Measurements from ENCODE around the gene QSOX1.

The QSOX1 gene

GRCh38 chr1:180188684-180189175 lies 34.1 kb downstream of the QSOX1 start:
- Histone ChIP-seq H3K36me3 (ENCODE audit: insufficient read depth, low read length) (no peaks in the 10 kb centered on the region; the same call in 1 of the 2 replicates), H3K27ac (ENCODE audit: low read depth, low read length) (no peak overlapping the region), H3K4me3 (ENCODE audit: low read depth, low read length) (no peak overlapping the region), H3K27me3 (ENCODE audit: insufficient read depth, low read length) (no peaks in the 10 kb centered on the region), H3K79me2 (ENCODE audit: control insufficient read depth, insufficient read depth, low read length, unreplicated experiment) (no peaks in the 10 kb centered on the region), H3K4me1 (ENCODE audit: control insufficient read depth, insufficient read depth, low read length, unreplicated experiment) (no peaks in the 10 kb centered on the region), H2AFZ (ENCODE audit: low read length, unreplicated experiment) (no peak overlapping the region)

GRCh38 chr1:180190091-180190490 lies 35.4 kb downstream of the QSOX1 start:
- no peaks in the 10 kb centered on the region for H3K4me1 ChIP-seq (ENCODE audit: control insufficient read depth, insufficient read depth, low read length, unreplicated experiment)
- H3K79me2 ChIP-seq (ENCODE audit: control insufficient read depth, insufficient read depth, low read length, unreplicated experiment): no peaks in the 10 kb centered on the region
- H3K4me3 ChIP-seq (ENCODE audit: low read depth, low read length): no peak overlapping the region
- H2AFZ ChIP-seq (ENCODE audit: low read length, unreplicated experiment): no peak overlapping the region
- no peaks in the 10 kb centered on the region; the same call in 1 of the 2 replicates for H3K36me3 ChIP-seq (ENCODE audit: insufficient read depth, low read length)
- no peak overlapping the region for H3K27ac ChIP-seq (ENCODE audit: low read depth, low read length)
- no peaks in the 10 kb centered on the region for H3K27me3 ChIP-seq (ENCODE audit: insufficient read depth, low read length)

- H3K27me3 ChIP-seq (ENCODE audit: insufficient read depth, low read length): no peaks in the 10 kb centered on the region
- no peak overlapping the region for H3K27ac ChIP-seq (ENCODE audit: low read depth, low read length)
- no peak overlapping the region for H2AFZ ChIP-seq (ENCODE audit: low read length, unreplicated experiment)
- H3K79me2 ChIP-seq (ENCODE audit: control insufficient read depth, insufficient read depth, low read length, unreplicated experiment): no peaks in the 10 kb centered on the region
- no peaks in the 10 kb centered on the region; the same call in 1 of the 2 replicates for H3K36me3 ChIP-seq (ENCODE audit: insufficient read depth, low read length)
- no peak overlapping the region for H3K4me3 ChIP-seq (ENCODE audit: low read depth, low read length)
- H3K4me1 ChIP-seq (ENCODE audit: control insufficient read depth, insufficient read depth, low read length, unreplicated experiment): no peaks in the 10 kb centered on the region
Observed at GRCh38 chr1:180192172-180192571, 37.5 kb downstream of the QSOX1 start.

- Histone ChIP-seq H2AFZ (ENCODE audit: low read length, unreplicated experiment) (no peak overlapping the region), H3K4me3 (ENCODE audit: low read depth, low read length) (no peak overlapping the region), H3K4me1 (ENCODE audit: control insufficient read depth, insufficient read depth, low read length, unreplicated experiment) (no peaks in the 10 kb centered on the region), H3K36me3 (ENCODE audit: insufficient read depth, low read length) (no peaks in the 10 kb centered on the region; the same call in 1 of the 2 replicates), H3K27ac (ENCODE audit: low read depth, low read length) (no peak overlapping the region), H3K27me3 (ENCODE audit: insufficient read depth, low read length) (no peaks in the 10 kb centered on the region), H3K79me2 (ENCODE audit: control insufficient read depth, insufficient read depth, low read length, unreplicated experiment) (no peaks in the 10 kb centered on the region)
Observed at GRCh38 chr1:180193141-180194047, 38.7 kb downstream of the QSOX1 start.

- no peak overlapping the region for H2AFZ ChIP-seq (ENCODE audit: low read length, unreplicated experiment)
- no peaks in the 10 kb centered on the region for H3K4me1 ChIP-seq (ENCODE audit: control insufficient read depth, insufficient read depth, low read length, unreplicated experiment)
- H3K27me3 ChIP-seq (ENCODE audit: insufficient read depth, low read length): no peaks in the 10 kb centered on the region
- no peaks in the 10 kb centered on the region for H3K79me2 ChIP-seq (ENCODE audit: control insufficient read depth, insufficient read depth, low read length, unreplicated experiment)
- no peak overlapping the region for H3K27ac ChIP-seq (ENCODE audit: low read depth, low read length)
- no peak overlapping the region for H3K4me3 ChIP-seq (ENCODE audit: low read depth, low read length)
- no peaks in the 10 kb centered on the region; the same call in 1 of the 2 replicates for H3K36me3 ChIP-seq (ENCODE audit: insufficient read depth, low read length)
Observed at GRCh38 chr1:180194048-180194425, 39.4 kb downstream of the QSOX1 start.

- no peak overlapping the region for H3K4me3 ChIP-seq (ENCODE audit: low read depth, low read length)
- H3K27me3 ChIP-seq (ENCODE audit: insufficient read depth, low read length): no peaks in the 10 kb centered on the region
- no peaks in the 10 kb centered on the region for H3K79me2 ChIP-seq (ENCODE audit: control insufficient read depth, insufficient read depth, low read length, unreplicated experiment)
- H2AFZ ChIP-seq (ENCODE audit: low read length, unreplicated experiment): no peak overlapping the region
- no peak overlapping the region for H3K27ac ChIP-seq (ENCODE audit: low read depth, low read length)
- no peaks in the 10 kb centered on the region; the same call in 1 of the 2 replicates for H3K36me3 ChIP-seq (ENCODE audit: insufficient read depth, low read length)
- H3K4me1 ChIP-seq (ENCODE audit: control insufficient read depth, insufficient read depth, low read length, unreplicated experiment): no peaks in the 10 kb centered on the region
Observed at GRCh38 chr1:180194546-180195207, 40.0 kb downstream of the QSOX1 start.

- Histone ChIP-seq H3K36me3 (ENCODE audit: insufficient read depth, low read length) (no peaks in the 10 kb centered on the region; the same call in 1 of the 2 replicates), H3K27me3 (ENCODE audit: insufficient read depth, low read length) (no peaks in the 10 kb centered on the region), H3K27ac (ENCODE audit: low read depth, low read length) (no peak overlapping the region), H3K79me2 (ENCODE audit: control insufficient read depth, insufficient read depth, low read length, unreplicated experiment) (no peaks in the 10 kb centered on the region), H3K4me1 (ENCODE audit: control insufficient read depth, insufficient read depth, low read length, unreplicated experiment) (no peaks in the 10 kb centered on the region), H2AFZ (ENCODE audit: low read length, unreplicated experiment) (no peak overlapping the region), H3K4me3 (ENCODE audit: low read depth, low read length) (no peak overlapping the region)
Observed at GRCh38 chr1:180195401-180195800, 40.7 kb downstream of the QSOX1 start.

GRCh38 chr1:180195916-180196315 lies 41.2 kb downstream of the QSOX1 start:
- Histone ChIP-seq H3K27me3 (ENCODE audit: insufficient read depth, low read length) (no peaks in the 10 kb centered on the region), H3K4me3 (ENCODE audit: low read depth, low read length) (no peak overlapping the region), H3K4me1 (ENCODE audit: control insufficient read depth, insufficient read depth, low read length, unreplicated experiment) (no peaks in the 10 kb centered on the region), H3K27ac (ENCODE audit: low read depth, low read length) (no peak overlapping the region), H3K79me2 (ENCODE audit: control insufficient read depth, insufficient read depth, low read length, unreplicated experiment) (no peaks in the 10 kb centered on the region), H3K36me3 (ENCODE audit: insufficient read depth, low read length) (no peaks in the 10 kb centered on the region; the same call in 1 of the 2 replicates), H2AFZ (ENCODE audit: low read length, unreplicated experiment) (no peak overlapping the region)

GRCh38 chr1:180196436-180197003 lies 41.9 kb downstream of the QSOX1 start:
- H3K36me3 ChIP-seq (ENCODE audit: insufficient read depth, low read length): no peaks in the 10 kb centered on the region
- no peak overlapping the region for H2AFZ ChIP-seq (ENCODE audit: low read length, unreplicated experiment)
- H3K4me1 ChIP-seq (ENCODE audit: control insufficient read depth, insufficient read depth, low read length, unreplicated experiment): no peaks in the 10 kb centered on the region
- H3K27ac ChIP-seq (ENCODE audit: low read depth, low read length): no peak overlapping the region
- H3K4me3 ChIP-seq (ENCODE audit: low read depth, low read length): no peak overlapping the region
- H3K27me3 ChIP-seq (ENCODE audit: insufficient read depth, low read length): no peaks in the 10 kb centered on the region
- no peaks in the 10 kb centered on the region for H3K79me2 ChIP-seq (ENCODE audit: control insufficient read depth, insufficient read depth, low read length, unreplicated experiment)

GRCh38 chr1:180197231-180197630 lies 42.6 kb downstream of the QSOX1 start:
- H3K36me3 ChIP-seq (ENCODE audit: insufficient read depth, low read length): no peaks in the 10 kb centered on the region
- no peak overlapping the region for H3K4me3 ChIP-seq (ENCODE audit: low read depth, low read length)
- no peak overlapping the region for H2AFZ ChIP-seq (ENCODE audit: low read length, unreplicated experiment)
- no peaks in the 10 kb centered on the region for H3K27me3 ChIP-seq (ENCODE audit: insufficient read depth, low read length)
- H3K4me1 ChIP-seq (ENCODE audit: control insufficient read depth, insufficient read depth, low read length, unreplicated experiment): no peaks in the 10 kb centered on the region
- no peaks in the 10 kb centered on the region for H3K79me2 ChIP-seq (ENCODE audit: control insufficient read depth, insufficient read depth, low read length, unreplicated experiment)
- H3K27ac ChIP-seq (ENCODE audit: low read depth, low read length): no peak overlapping the region

All from ACC112 (cell line).